ENCODE data around the gene SLC28A3. TPM values are rescaled to one million over a fixed set of nuclear protein-coding genes. Genes with fewer than 3 reads are reported as not detected.
A peak's percentile ranks its signal among the peaks of the same experiment; 100 is the strongest.
"Not testable (repeated sequence)": the region's sequence is repeated elsewhere in the genome, so short reads cannot be mapped to it uniquely, and the experiment has no call there.

The SLC28A3 gene, protein sequence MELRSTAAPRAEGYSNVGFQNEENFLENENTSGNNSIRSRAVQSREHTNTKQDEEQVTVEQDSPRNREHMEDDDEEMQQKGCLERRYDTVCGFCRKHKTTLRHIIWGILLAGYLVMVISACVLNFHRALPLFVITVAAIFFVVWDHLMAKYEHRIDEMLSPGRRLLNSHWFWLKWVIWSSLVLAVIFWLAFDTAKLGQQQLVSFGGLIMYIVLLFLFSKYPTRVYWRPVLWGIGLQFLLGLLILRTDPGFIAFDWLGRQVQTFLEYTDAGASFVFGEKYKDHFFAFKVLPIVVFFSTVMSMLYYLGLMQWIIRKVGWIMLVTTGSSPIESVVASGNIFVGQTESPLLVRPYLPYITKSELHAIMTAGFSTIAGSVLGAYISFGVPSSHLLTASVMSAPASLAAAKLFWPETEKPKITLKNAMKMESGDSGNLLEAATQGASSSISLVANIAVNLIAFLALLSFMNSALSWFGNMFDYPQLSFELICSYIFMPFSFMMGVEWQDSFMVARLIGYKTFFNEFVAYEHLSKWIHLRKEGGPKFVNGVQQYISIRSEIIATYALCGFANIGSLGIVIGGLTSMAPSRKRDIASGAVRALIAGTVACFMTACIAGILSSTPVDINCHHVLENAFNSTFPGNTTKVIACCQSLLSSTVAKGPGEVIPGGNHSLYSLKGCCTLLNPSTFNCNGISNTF
- 0.27 TPM for total RNA-seq

- ATAC-seq (no peak), DNase-seq (ENCODE audit: low spot score) (no peak)
- intact Hi-C loops (cut with DNase I): no loop called here
These were observed at the start of gene SLC28A3 for GRCh38 chr9:84340535-84340934. SLC28A3 (minus strand) TSS chr9:84340758; CDS start chr9:84340633, 125 bp downstream.

- ATAC-seq; intact Hi-C loops (cut with DNase I); DNase-seq (ENCODE audit: low spot score): not testable (repeated sequence)
These were observed 49.7 kb upstream of the SLC28A3 start for GRCh38 chr9:84390254-84390653.

GRCh38 chr9:84387821-84388220 lies 47.3 kb upstream of the SLC28A3 start:
- intact Hi-C loops (cut with DNase I): no loop called here
- ATAC-seq: no peak
- no peak for DNase-seq (ENCODE audit: low spot score)

- intact Hi-C loops (cut with DNase I): no loop called here
- no peak for DNase-seq (ENCODE audit: low spot score)
- no peak for ATAC-seq
These were observed 46.2 kb upstream of the SLC28A3 start for GRCh38 chr9:84386753-84387152.

- DNase-seq (ENCODE audit: low spot score) (no peak), ATAC-seq (no peak)
- intact Hi-C loops (cut with DNase I): no loop called here
These were observed 45.0 kb upstream of the SLC28A3 start for GRCh38 chr9:84385386-84386040.

DNA sequence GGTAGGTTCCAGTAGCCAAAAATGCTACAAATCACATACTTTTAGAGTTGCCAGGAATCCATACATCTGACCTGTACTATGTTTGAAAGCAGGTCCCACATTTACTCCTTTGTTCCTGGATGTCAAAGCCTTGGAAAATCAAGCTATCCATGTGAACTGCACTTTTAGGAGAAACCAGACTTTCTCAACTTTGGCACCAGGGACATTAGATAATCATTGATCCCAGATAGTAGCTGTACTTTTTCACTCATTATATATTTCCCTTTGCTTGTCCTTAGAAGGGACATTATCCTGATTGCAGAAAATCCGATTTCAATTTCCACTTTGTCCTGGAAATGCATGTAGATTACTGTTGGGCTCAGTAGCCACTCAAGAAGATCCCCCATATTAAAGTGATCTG lies 44.1 kb upstream of the SLC28A3 start:
- DNase-seq (ENCODE audit: low spot score) (no peak), ATAC-seq (no peak)
- intact Hi-C loops (cut with DNase I): no loop called here

DNA sequence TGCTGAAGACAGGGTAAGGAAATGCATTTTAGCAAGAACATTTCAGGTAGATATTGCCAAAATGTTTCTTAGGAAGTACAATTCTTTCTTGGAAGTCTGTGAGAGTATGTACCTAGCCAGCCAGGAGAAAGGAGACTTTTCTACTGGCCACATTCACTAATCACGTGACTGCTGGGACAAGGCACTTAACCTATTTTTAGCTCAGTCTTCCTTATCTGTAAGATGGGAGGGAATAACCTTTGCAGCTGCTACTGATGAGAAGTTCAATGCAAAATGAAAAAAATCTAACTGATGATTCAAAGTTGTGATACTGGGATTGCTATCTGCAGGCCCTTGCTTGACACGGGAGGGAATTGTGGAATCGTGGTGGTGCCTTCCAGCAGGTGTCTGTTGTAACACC lies 42.6 kb upstream of the SLC28A3 start:
- no peak for DNase-seq (ENCODE audit: low spot score)
- intact Hi-C loops (cut with DNase I): no loop called here
- no peak for ATAC-seq

DNA sequence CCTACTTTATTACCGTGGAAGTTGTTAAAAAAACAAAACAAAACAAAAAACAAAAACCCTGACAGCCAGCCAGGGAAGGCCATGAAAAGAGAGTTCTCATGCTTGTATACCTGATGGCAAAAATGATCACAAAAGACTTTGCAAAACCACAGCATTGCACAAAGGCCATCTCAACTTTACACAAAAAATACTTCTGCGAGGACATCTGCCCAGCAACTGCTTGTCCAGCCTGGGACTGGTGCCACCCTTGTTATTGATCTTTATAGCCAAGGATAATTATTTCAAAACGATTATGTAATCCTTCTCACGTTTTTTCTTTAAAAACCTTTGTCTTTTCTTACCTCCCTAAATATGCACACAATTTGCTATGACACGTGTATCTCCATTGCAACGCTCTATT lies 42.2 kb upstream of the SLC28A3 start:
- intact Hi-C loops (cut with DNase I): no loop called here
- no peak for ATAC-seq
- DNase-seq (ENCODE audit: low spot score): no peak

DNA sequence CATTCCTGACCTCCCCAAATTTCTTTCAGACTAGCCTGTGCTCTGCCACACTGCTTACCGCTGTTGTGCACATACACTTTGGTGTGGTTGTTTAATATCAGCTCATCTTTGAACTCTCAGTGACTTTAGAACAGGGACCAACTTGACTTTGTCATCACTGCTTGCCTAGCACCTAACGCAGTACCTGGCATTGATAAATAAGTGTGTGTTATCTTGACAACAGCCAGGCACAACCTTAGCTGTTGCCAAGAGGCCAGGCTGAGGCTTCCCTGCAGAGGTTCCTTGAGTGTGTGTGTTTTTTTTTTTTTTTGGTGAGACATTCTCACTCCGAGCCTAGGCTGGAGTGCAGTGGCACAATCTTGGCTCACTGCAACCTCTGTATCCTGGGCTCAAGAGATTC lies 41.0 kb upstream of the SLC28A3 start:
- no peak for DNase-seq (ENCODE audit: low spot score)
- no peak for ATAC-seq
- intact Hi-C loops (cut with DNase I): no loop called here

DNA sequence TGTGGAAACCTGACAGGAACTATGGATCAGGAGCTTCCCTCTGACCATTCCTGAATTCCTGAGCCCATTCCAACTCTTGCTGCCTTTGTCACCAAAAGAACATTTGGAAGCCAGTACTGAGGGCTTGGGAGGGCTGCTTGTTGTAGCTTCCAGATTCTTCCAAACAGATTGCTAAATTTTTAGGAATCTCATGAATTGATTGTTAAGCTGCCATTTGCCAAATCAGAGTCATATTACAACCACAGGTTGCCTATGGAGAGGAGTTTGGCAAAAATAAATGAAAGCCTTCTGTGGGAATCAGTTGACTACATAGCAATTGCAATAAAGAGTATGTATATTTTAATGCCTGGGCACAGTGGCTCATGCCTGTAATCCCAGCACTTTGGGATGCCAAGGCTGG lies 39.2 kb upstream of the SLC28A3 start:
- intact Hi-C loops (cut with DNase I): no loop called here
- DNase-seq (ENCODE audit: low spot score) (no peak), ATAC-seq (no peak)

GRCh38 chr9:84375954-84376353 lies 35.4 kb upstream of the SLC28A3 start:
- intact Hi-C loops (cut with DNase I): no loop called here
- ATAC-seq (no peak), DNase-seq (ENCODE audit: low spot score) (no peak)

DNA sequence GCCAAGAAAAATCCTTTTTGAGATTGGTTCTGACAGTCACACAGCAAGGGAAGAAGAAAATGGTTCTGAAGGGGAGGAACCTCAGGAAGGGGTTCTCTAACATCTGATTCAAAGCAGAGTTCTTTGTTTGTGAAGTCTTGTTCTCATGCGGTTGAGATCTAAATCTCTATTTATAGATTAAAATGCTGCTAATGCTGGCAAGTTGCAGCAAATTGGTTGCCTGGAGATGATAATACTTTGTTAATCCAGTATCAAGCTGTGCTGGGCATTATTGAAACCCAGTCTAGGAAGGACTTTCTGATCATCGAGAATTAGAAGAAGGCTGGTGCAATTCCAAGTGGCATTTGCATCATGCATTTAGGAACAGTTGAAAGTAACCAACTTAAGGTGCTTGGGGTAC lies 34.0 kb upstream of the SLC28A3 start:
- DNase-seq (ENCODE audit: low spot score) (no peak), ATAC-seq (no peak)
- intact Hi-C loops (cut with DNase I): no loop called here

GRCh38 chr9:84374013-84374412 lies 33.5 kb upstream of the SLC28A3 start:
- DNase-seq (ENCODE audit: low spot score) (no peak), ATAC-seq (no peak)
- intact Hi-C loops (cut with DNase I): no loop called here

GRCh38 chr9:84371737-84372136 lies 31.2 kb upstream of the SLC28A3 start:
- no peak for DNase-seq (ENCODE audit: low spot score)
- peak; percentile 98 for ATAC-seq

DNA sequence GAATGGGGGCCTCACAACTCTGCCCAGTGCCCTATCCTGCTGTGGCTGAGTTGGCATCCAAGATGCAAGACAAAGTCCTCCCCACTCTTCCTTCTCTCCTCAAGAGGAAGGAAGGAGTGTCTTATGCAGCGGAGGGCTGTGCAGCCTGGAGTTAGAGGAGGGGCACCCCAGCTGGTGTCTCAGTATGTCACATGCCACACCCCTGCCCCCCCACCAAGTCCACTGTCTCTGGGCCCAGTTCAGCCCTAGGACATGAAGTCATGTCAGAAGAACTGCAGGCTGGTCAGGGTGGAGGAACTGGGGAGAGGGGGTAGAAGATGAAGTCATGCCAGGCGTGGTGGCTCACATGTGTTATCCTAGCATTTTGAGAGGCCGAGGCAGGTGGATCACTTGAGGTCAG lies 28.0 kb upstream of the SLC28A3 start:
- no peak for ATAC-seq
- intact Hi-C loops (cut with DNase I): no loop called here

More at GRCh38 chr9:84371737-84372136, 31.2 kb upstream of the SLC28A3 start:
- intact Hi-C loops (cut with DNase I): no loop called here

DNA sequence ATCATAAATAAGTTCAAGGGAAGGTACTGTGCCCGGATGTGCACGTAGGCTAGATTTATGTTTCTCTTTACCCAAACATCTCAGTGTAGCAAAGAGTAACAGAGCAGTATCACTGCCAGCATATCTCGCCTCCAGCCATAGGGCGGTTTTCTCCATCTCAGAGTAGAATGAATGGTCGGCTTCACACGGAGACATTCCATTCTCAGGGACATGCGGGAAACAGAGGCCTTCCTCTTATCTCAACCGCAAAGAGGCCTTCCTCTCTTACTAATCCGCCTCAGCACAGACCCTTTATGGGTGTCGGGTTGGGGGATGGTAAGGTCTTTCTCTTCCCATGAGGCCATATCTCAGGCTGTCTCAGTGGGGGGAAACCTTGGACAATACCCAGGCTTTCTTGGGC lies 27.2 kb upstream of the SLC28A3 start:
- intact Hi-C loops (cut with DNase I); DNase-seq (ENCODE audit: low spot score): not testable (repeated sequence)

More for the DNA sequence above, 28.0 kb upstream of the SLC28A3 start:
- no peak for DNase-seq (ENCODE audit: low spot score)

GRCh38 chr9:84366683-84367082 lies 26.1 kb upstream of the SLC28A3 start:
- DNase-seq (ENCODE audit: low spot score) (no peak), ATAC-seq (no peak)
- intact Hi-C loops (cut with DNase I): no loop called here

More for the DNA sequence above, 27.2 kb upstream of the SLC28A3 start:
- not testable (repeated sequence) for ATAC-seq

GRCh38 chr9:84364894-84365490 lies 24.4 kb upstream of the SLC28A3 start:
- intact Hi-C loops (cut with DNase I); DNase-seq (ENCODE audit: low spot score); ATAC-seq: not testable (repeated sequence)

DNA sequence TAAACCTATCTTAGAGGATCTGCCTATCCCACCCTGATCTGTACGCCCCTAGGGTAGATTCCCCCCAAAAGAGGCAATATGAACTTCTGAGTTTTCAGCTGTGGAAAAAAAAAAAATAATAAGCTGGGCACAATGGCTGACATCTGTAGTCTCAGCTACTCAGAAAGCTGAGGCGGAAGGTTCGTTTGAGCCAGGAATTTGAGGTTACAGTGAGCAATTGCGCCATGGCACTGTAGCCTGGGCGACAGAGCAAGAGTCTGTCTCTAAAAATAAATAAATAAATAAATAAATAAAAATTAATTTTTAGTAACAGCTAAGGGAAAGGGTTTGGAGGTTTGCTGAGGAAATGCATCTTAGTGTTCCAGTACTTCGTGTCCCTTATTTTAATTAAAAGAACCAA lies 21.1 kb upstream of the SLC28A3 start:
- no peak for ATAC-seq
- intact Hi-C loops (cut with DNase I): no loop called here
- no peak for DNase-seq (ENCODE audit: low spot score)
